NCI-H2081 treated with DMSO at 0.1 percent for 48 hours (cell line): ENCODE data around the gene MAST4.
"Not testable (repeated sequence)": the region's sequence is repeated elsewhere in the genome, so short reads cannot be mapped to it uniquely, and the experiment has no call there.

Experiments used
- DNase-seq: peaks from one replicate; lab custom pipeline; 2025; lab: John Stamatoyannopoulos, UW

Gene MAST4

GRCh38 chr5:66743344-66743743 is 147.2 kb downstream of the MAST4 start:
- no peak for DNase-seq

DNA sequence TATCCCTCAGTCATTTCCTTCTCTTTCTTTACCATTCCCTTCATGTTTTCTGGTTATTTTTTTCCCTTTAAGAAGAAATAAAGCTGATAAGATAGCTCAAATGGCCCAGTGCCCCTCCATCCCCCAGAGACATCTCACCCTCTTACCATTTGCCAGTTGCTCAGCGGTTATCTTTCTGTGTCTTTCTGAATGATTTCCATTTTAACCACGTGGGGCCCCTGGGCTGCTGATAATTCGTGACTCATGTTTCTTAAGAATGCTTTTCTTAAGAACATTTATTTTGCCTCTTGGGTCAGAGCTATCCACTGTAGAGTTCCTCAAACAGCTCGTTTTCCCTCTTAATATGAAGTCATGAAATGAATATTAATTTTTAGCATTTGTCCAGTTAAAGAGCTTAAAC is 147.8 kb downstream of the MAST4 start:
- DNase-seq: no peak

GRCh38 chr5:66745297-66745696 is 149.1 kb downstream of the MAST4 start:
- DNase-seq: no peak

DNA sequence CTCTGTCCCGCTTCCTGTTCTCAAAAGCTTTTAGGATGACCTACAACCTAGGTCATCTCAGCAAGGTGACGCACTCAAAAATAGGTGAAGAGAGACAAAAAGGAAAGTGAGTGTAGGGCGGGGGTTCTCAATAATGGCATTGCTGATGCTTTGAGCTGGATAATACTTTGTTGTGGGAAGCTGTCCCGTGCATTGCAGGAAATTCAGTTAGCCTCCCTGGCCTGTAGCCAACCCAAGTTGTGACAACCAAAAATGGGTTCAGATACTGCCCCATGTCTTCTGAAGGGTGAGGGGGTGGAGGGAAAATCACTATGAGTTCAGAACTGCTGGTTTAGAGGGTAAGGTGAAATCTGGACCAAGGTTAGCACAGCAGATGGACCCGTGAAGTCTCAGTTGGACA is 151.4 kb downstream of the MAST4 start:
- DNase-seq: no peak

- DNase-seq: not testable (repeated sequence)
These were observed 156.5 kb downstream of the MAST4 start for GRCh38 chr5:66752668-66753067.

DNA sequence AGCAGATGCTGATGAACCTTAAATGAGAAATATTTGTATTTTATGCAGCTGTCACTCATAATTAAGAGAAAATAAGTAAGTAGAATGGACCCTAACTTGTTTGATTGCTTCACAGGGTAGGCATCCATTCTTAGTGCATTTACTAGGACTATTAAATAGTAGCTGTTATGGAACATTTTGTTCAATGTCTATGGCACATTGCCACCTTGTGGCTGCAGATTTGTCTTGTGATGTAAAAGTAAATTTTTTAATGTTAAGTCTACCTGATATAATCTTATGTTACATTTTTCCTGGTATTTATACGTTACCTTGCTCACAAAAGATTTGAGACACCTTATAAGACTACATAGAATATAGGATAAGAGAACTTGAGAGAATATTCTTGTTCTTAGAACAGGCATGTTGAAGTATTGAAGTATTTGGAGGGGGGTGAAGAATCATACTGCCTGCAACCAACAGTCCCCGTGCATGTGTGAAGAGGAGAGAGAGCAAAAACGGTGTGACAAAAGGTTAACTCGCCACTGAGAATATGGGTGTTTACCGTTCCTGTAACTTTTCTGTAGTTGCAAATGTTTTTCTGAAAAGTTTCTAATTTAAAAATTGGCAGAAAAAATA is 161.1 kb downstream of the MAST4 start:
- DNase-seq: peak; percentile 20

- no peak for DNase-seq
These were observed 161.7 kb downstream of the MAST4 start for GRCh38 chr5:66757834-66758371.

DNA sequence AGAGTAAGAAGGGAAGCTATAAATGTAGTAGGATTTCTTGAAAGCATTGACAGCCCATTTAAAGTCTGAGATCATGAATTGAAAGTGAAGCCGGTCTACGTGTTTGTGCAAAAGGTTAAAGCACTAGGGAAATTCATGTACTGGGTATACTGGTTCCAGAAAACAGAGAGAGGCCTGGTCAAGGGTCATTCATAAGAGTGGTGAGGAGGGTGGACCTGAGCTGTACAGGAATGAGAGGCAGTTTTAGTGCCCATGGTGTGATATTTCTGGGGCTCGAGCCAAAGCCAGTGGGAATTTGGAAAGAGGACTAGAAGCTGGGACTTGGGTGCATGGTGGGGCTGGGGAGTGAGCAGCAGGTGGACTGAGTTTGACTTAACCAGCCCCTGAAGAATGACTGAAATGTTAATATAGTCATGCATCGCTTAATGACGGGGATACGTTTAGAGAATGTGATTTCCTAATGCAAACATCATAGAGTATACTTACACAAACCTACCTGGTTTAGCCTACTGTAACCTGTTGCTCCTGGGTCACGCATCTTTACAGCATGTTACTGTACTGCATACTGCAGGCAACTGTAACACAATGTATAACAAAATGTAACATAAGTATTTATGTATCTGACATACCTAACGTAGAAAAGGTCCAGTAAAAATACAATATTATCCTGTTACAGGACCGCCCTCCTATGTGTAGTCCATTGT is 173.0 kb downstream of the MAST4 start:
- no peak for DNase-seq

GRCh38 chr5:66769839-66770617 is 173.8 kb downstream of the MAST4 start:
- DNase-seq: no peak

DNA sequence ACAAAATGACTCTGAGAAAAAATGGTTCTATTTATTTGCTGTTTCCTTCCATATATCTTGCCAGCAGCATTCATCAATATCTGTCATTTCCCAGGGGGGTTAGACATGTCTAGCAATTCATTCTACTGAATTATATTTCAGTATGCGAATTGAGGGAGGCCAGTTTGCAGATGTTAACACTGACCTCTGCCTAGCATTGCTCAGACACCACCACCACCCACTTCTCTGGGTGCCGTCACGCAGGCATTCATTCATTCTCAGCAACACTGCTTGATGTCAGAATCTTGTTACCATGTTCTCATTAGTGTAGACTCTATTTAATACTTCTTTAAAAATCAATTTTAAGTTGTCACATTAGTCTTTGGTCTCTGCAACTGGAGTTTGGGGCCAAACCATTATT is 181.7 kb downstream of the MAST4 start:
- no peak for DNase-seq

DNA sequence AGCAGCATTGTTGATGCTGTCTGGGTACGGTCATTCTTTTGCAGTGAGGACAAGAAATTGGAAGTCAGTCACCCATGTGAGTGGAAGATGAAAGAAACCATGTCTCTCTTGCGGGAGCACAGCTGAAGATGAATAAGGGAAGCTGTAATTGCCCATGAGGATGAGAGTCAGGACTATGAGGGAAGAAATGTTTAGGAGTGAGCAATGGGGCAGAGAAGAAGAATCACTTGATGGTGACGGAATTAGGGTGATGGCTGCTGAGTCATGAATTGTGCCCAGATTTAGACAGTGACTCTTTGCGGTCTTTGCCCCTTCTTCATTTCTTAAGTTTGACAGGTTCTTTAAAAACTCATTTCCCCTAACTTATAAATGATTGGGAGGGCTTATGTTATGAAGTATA is 183.3 kb downstream of the MAST4 start:
- DNase-seq: no peak

GRCh38 chr5:66788556-66788955 is 192.4 kb downstream of the MAST4 start:
- no peak for DNase-seq

DNA sequence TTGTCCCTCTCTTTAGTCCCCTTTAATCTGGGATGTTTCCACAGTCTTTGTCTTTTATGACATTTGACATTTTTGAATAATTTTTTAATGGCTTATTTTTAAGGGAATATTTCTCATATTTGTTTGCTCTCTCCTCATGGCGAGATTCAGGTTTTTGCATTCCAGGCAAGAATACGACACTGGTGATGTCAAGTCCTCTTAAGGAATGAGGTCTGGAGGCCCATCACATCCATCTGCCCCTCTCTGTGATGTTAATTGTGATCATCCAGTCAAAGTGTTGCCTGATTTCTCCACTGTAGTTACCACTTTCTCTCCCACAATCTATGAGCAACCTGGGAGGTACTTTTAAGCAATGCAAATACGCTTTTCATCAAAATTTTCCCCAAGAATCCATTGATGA is 193.2 kb downstream of the MAST4 start:
- no peak for DNase-seq

DNA sequence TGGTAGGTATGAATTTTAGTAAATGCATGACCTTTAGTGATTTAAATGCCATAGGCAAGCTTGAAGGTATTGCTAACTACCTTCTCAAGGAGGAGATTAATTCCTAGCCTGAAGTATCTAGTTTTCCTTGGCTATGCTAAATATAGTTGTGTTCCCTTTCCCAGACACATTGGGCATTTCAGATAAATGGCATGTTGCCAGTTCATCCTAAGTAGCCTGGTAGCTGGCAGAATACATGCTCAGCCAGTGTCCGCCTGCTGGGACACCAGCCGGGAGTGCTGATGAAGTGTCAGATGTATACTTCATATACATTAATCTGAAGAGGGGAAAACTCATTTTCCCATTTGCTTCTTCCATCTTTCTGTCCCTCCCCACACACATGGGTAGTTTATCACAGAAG is 196.9 kb downstream of the MAST4 start:
- DNase-seq: no peak

DNA sequence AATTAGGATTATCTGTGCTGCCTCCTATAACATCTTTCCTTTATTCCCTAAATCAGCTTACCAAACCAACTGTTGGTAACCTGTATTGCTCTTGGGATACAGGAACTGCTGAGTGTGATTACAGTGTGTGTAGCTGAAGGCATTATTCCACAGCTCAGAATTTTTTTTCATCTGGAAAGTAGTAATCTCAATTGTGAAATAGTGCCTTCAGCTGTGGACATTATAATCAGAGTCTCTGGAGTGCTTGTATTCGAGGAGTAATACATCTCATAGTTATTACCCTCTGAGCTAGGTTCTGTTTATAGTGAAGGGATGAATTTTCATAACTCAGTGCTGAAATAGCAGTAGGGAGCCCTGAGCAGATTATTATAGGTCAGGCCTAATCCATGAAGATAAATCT is 199.5 kb downstream of the MAST4 start:
- peak; percentile 29 for DNase-seq

GRCh38 chr5:66796305-66797292 is 200.4 kb downstream of the MAST4 start:
- DNase-seq: peak; percentile 33

DNA sequence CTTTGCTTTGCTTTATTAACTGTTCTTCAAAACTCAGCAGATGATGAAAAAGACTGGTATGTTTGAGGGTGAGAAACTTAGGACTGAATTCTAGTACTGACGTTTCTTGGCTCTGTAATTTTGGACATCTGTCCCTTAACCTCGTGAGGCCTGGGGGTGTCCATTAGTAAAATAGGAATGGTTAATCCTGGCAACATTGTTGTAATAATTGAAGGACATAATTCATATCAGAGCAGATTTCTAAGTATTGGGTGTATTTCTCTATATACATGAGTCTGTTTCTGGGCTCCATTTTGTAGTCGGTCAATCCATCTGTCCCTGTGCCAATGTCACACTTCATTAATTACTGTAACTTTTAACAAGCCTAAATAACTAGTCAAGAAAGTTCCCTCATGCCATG is 206.7 kb downstream of the MAST4 start:
- no peak for DNase-seq

GRCh38 chr5:66805514-66806430 is 209.6 kb downstream of the MAST4 start:
- DNase-seq: no peak

- no peak for DNase-seq
These were observed 211.6 kb downstream of the MAST4 start for GRCh38 chr5:66807743-66808142.

GRCh38 chr5:66808663-66809062 is 212.5 kb downstream of the MAST4 start:
- DNase-seq: no peak

DNA sequence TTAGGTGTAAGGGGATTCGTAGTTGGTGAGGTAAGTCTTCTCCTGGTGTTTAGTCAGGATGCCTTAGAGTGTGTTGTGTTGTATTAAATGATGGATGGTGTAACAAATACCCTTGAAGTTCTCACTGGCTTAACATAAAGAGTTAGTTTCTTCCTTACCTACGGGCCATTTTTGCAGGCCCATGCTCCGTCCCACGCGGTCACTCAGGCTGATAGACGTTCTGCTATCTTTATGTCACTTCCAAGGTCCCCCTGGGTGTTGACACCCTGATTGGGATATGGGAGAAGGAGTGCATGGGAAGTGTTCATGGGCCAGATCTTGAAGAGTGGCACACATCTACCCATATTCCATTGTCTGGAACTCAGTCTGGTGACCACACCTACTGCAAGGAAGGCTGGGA is 214.0 kb downstream of the MAST4 start:
- DNase-seq: no peak
